GM23338 (cell line): ENCODE measurements around the gene ATF3.

Source experiments
- CTCF ChIP-seq, 2 experiments: fragments of 200-600 bp in 1 of 2; sonication (generic) in 1 of 2; conservative IDR thresholded peaks; 2 replicates each; pipeline versions ENCODE4 v1.5.1 to v1.6.1; 2016 to 2017; ENCODE audit warnings: antibody characterized with exemption in 2 of 2, low read depth in 2 of 2, mild to moderate bottlenecking in 2 of 2, moderate library complexity in 1 of 2
- EZH2phosphoT487 ChIP-seq: fragments of 200-600 bp; sonication (generic); IDR thresholded peaks from one replicate; pipeline ENCODE4 v1.8.1; 2018; ENCODE audit warnings: antibody characterized with exemption; ENCODE audit not compliant: unreplicated experiment
- JUNB ChIP-seq: IDR thresholded peaks from one replicate; pipeline ENCODE4 v1.6.1; 2016; ENCODE audit warnings: antibody characterized with exemption; ENCODE audit not compliant: unreplicated experiment
- POLR2AphosphoS5 ChIP-seq: IDR thresholded peaks from 2 replicates; pipeline ENCODE4 v1.6.1; 2016; ENCODE audit warnings: antibody characterized with exemption, low read depth
- STAT1 ChIP-seq: IDR thresholded peaks from one replicate; pipeline ENCODE4 v1.6.1; 2016; ENCODE audit warnings: antibody characterized with exemption; ENCODE audit not compliant: unreplicated experiment

GRCh38 chr1:212634252-212634651, 25.7 kb downstream of the ATF3 start:
- no peak for TF ChIP-seq CTCF (conservative IDR thresholded peaks at IDR 0.05; ENCODE audit: low read depth in 2 of 2)
- no peak for TF ChIP-seq JUNB
- TF ChIP-seq EZH2phosphoT487: no peak
- no peak for TF ChIP-seq POLR2AphosphoS5
- TF ChIP-seq STAT1: no peak
